ENCODE results near the gene RGS5. TPM values are rescaled to one million over a fixed set of nuclear protein-coding genes. Genes with fewer than 3 reads are reported as not detected.

Gene RGS5
- total and polyA plus RNA-seq, 2 donors (not counting 3 experiments of a cell fraction or from before 2014, with no cell fraction given) = 287 to 770 TPM

- no peaks in the 10 kb centered on the region for H3K9me1 ChIP-seq (replicated peaks; ENCODE audit: control insufficient read depth, extremely low read depth, insufficient read depth, low read length)
- peaks cover 0 to 8% of the 10 kb centered on the region in 2 experiments for H3K36me3 ChIP-seq (ENCODE audit: control insufficient read depth in 2 of 2, extremely low read depth in 1 of 2, insufficient read depth in 2 of 2, low read length in 2 of 2)
- H3K27me3 ChIP-seq (ENCODE audit: control insufficient read depth in 2 of 2, insufficient read depth in 2 of 2, low read length in 2 of 2) = no peaks in the 10 kb centered on the region
- no peak overlapping the region for H3K4me2 ChIP-seq (ENCODE audit: insufficient read depth, low read length)
- no peak overlapping the region for H3K9ac ChIP-seq (replicated peaks; ENCODE audit: extremely low read depth, insufficient read depth, low read length)
- dilution Hi-C loops (cut with MboI; ENCODE audit: extremely low pct_ligation_motif_present, low sequenced_read_pairs) = no loop called here
- CTCF ChIA-PET = interaction anchor here (1.1 to 2.5 kb wide), 3 partner anchors 18 to 74 kb away, joined by 3 to 12 read pairs (median 3); no protein-coding TSS in a partner anchor
- FAIRE-seq = no peak
- no TSS peak for BruUV-seq (replicated peaks)
- H3K9me3 ChIP-seq (replicated peaks; ENCODE audit: control insufficient read depth, insufficient read depth, low read length) = no peaks in the 10 kb centered on the region
- H3K4me1 ChIP-seq (ENCODE audit: control insufficient read depth, extremely low read depth, insufficient read depth, low read length) = peaks cover 13% of the 10 kb centered on the region
- no peak overlapping the region for H3K4me3 ChIP-seq (replicated peaks in 1 of 3; ENCODE audit: insufficient read depth in 1 of 3, low read depth in 1 of 3, low read length in 3 of 3)
- POLR2A ChIA-PET = no interaction called here
- H3K27ac ChIP-seq (ENCODE audit: insufficient read depth, low read depth, low read length) = no peak overlapping the region
- H3K79me2 ChIP-seq (ENCODE audit: control insufficient read depth, insufficient read depth, low read length) = no peaks in the 10 kb centered on the region
- intact Hi-C loops (cut with micrococcal nuclease) = no loop called here
- H2AFZ ChIP-seq (ENCODE audit: low read depth, low read length) = no peak overlapping the region
- no peak for DNase-seq (ENCODE audit: low read depth, low spot score)
- TF ChIP-seq FOS (IDR thresholded peaks at IDR 0.05; ENCODE audit: borderline replicate concordance, insufficient read depth, low read length) = no peak
- TF ChIP-seq, protein P1, sequence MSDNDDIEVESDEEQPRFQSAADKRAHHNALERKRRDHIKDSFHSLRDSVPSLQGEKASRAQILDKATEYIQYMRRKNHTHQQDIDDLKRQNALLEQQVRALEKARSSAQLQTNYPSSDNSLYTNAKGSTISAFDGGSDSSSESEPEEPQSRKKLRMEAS (IDR thresholded peaks at IDR 0.05; ENCODE audit: insufficient read depth, insufficient read length) = no peak
- TF ChIP-seq CTCF (IDR thresholded peaks at IDR 0.05; ENCODE audit: extremely low read depth in 1 of 2, insufficient read depth in 1 of 2, low read depth in 1 of 2, low read length in 2 of 2) = no peak
- TF ChIP-seq MYC (IDR thresholded peaks at IDR 0.05; ENCODE audit: low read depth, low read length) = no peak
- TF ChIP-seq GATA2 (IDR thresholded peaks at IDR 0.05; ENCODE audit: insufficient read depth, insufficient read length, low read depth, low read length) = no peak
- no peak for TF ChIP-seq EZH2 (IDR thresholded peaks at IDR 0.05; ENCODE audit: borderline replicate concordance, low read depth, low read length, severe bottlenecking)
- TF ChIP-seq POLR2AphosphoS5 (IDR thresholded peaks at IDR 0.05; ENCODE audit: insufficient read depth, low read depth, low read length) = no peak
- no peak for TF ChIP-seq JUN (IDR thresholded peaks at IDR 0.05; ENCODE audit: borderline replicate concordance, insufficient read depth, insufficient read length, low read depth)
- TF ChIP-seq POLR2A (IDR thresholded peaks at IDR 0.05; ENCODE audit: low read depth, low read length) = no peak
- no peaks in the 10 kb centered on the region for H4K20me1 ChIP-seq (replicated peaks; ENCODE audit: control insufficient read depth, extremely low read depth, insufficient read depth, low read length)
These were observed 57.3 kb downstream of the RGS5 start for GRCh38 chr1:163145435-163145834.
